Immature natural killer cell (primary cell): Measurements from ENCODE around the gene LRMDA. TPM values are rescaled to one million over a fixed set of nuclear protein-coding genes. Genes with fewer than 3 reads are reported as not detected.

Experiments
- DNase-seq, 3 donors: peaks; one replicate each; pipeline ENCODE4 v3.0.0; 2022; ENCODE audit warnings: mixed read lengths in 1 of 3
- H3K27ac Mint-ChIP-seq, 6 donors: one replicate each; pipeline ENCODE4 v1.8.0; 2020; ENCODE audit warnings: mixed read lengths in 6 of 6, mild to moderate bottlenecking in 5 of 6, inconsistent platforms in 4 of 6, moderate library complexity in 3 of 6
- H3K27me3 Mint-ChIP-seq, 3 donors: one replicate each; pipeline ENCODE4 v1.8.0; 2020 to 2021; ENCODE audit warnings: low read depth in 3 of 3, mild to moderate bottlenecking in 3 of 3, mixed read lengths in 3 of 3, moderate library complexity in 3 of 3, inconsistent platforms in 1 of 3
- H3K36me3 Mint-ChIP-seq, 3 donors: one replicate each; pipeline ENCODE4 v1.8.0; 2020; ENCODE audit warnings: mixed read lengths in 3 of 3, inconsistent platforms in 2 of 3, mild to moderate bottlenecking in 2 of 3
- H3K4me1 Mint-ChIP-seq, 2 donors: one replicate each; pipeline ENCODE4 v1.8.0; 2020; ENCODE audit warnings: inconsistent platforms in 2 of 2, mild to moderate bottlenecking in 2 of 2, mixed read lengths in 2 of 2, moderate library complexity in 1 of 2
- H3K4me3 Mint-ChIP-seq, 5 donors: one replicate each; pipeline ENCODE4 v1.8.0; 2020; ENCODE audit warnings: mild to moderate bottlenecking in 5 of 5, mixed read lengths in 5 of 5, inconsistent platforms in 3 of 5, moderate library complexity in 3 of 5
- H3K9me3 Mint-ChIP-seq, 6 donors: one replicate each; pipeline ENCODE4 v1.8.0; 2020; ENCODE audit warnings: mild to moderate bottlenecking in 6 of 6, mixed read lengths in 6 of 6, inconsistent platforms in 4 of 6, moderate library complexity in 3 of 6
- polyA plus RNA-seq, 3 donors: library from polyadenylated mRNA; unstranded; fragments of 300-500 nt; fragmentation: Illumina TruSeq; gene quantifications; one replicate each; pipeline ENCODE4 v1.2.3, GENCODE V29; 2021

Gene LRMDA
- polyA plus RNA-seq, 3 donors from 2014 or later: 1.7 to 14.2 (median 2.3) TPM

GRCh38 chr10:76555067-76555670 lies 1123.7 kb downstream of the LRMDA start:
- no peak overlapping the region for H3K4me3 Mint-ChIP-seq
- no peaks in the 10 kb centered on the region for H3K36me3 Mint-ChIP-seq
- H3K9me3 Mint-ChIP-seq: peaks cover 0 to 2% (median 0%) of the 10 kb centered on the region in 6 donors
- no peak for DNase-seq
- peak overlapping the region in 1 of 6 donors; percentile 32 for H3K27ac Mint-ChIP-seq
- peaks cover 0 to 2% (median 2%) of the 10 kb centered on the region in 3 donors for H3K27me3 Mint-ChIP-seq
- peaks cover 0 to 26% of the 10 kb centered on the region in 2 donors for H3K4me1 Mint-ChIP-seq

GRCh38 chr10:76557366-76557765 lies 1125.9 kb downstream of the LRMDA start:
- Mint-ChIP-seq H3K4me1 (peaks cover 0 to 10% of the 10 kb centered on the region in 2 donors), H3K4me3 (no peak overlapping the region), H3K9me3 (peaks cover 0 to 2% (median 0%) of the 10 kb centered on the region in 6 donors), H3K27ac (no peak overlapping the region), H3K27me3 (peaks cover 0 to 2% (median 2%) of the 10 kb centered on the region in 3 donors), H3K36me3 (no peaks in the 10 kb centered on the region)
- no peak for DNase-seq

- Mint-ChIP-seq H3K9me3 (peaks cover 0 to 2% (median 0%) of the 10 kb centered on the region in 6 donors), H3K36me3 (no peaks in the 10 kb centered on the region), H3K27ac (no peak overlapping the region), H3K27me3 (peaks cover 0 to 2% (median 2%) of the 10 kb centered on the region in 3 donors), H3K4me3 (no peak overlapping the region), H3K4me1 (peaks cover 0 to 10% of the 10 kb centered on the region in 2 donors)
- no peak for DNase-seq
These were observed 1127.2 kb downstream of the LRMDA start for GRCh38 chr10:76558586-76558985.

GRCh38 chr10:76558996-76559891 lies 1127.8 kb downstream of the LRMDA start:
- Mint-ChIP-seq H3K4me1 (peaks cover 0 to 10% of the 10 kb centered on the region in 2 donors), H3K4me3 (no peak overlapping the region), H3K27me3 (peaks cover 0 to 2% (median 2%) of the 10 kb centered on the region in 3 donors), H3K36me3 (no peaks in the 10 kb centered on the region), H3K27ac (no peak overlapping the region), H3K9me3 (peaks cover 0 to 2% (median 0%) of the 10 kb centered on the region in 6 donors)
- no peak for DNase-seq

- Mint-ChIP-seq H3K27ac (no peak overlapping the region), H3K9me3 (no peaks in the 10 kb centered on the region), H3K4me1 (peaks cover 0 to 10% of the 10 kb centered on the region in 2 donors), H3K27me3 (peaks cover 0 to 2% (median 0%) of the 10 kb centered on the region in 3 donors), H3K36me3 (no peaks in the 10 kb centered on the region), H3K4me3 (no peak overlapping the region)
- no peak for DNase-seq
These were observed 1128.4 kb downstream of the LRMDA start for GRCh38 chr10:76559892-76560220.

- Mint-ChIP-seq H3K27ac (no peak overlapping the region), H3K4me1 (peaks cover 0 to 7% of the 10 kb centered on the region in 2 donors), H3K9me3 (no peaks in the 10 kb centered on the region), H3K4me3 (no peak overlapping the region), H3K27me3 (peaks cover 0 to 2% (median 0%) of the 10 kb centered on the region in 3 donors), H3K36me3 (no peaks in the 10 kb centered on the region)
- no peak for DNase-seq
These were observed 1128.9 kb downstream of the LRMDA start for GRCh38 chr10:76560338-76560737.

GRCh38 chr10:76563286-76563685 lies 1131.9 kb downstream of the LRMDA start:
- H3K27ac Mint-ChIP-seq: no peak overlapping the region
- H3K9me3 Mint-ChIP-seq: peaks cover 0 to 6% (median 0%) of the 10 kb centered on the region in 6 donors
- DNase-seq: no peak
- H3K27me3 Mint-ChIP-seq: peaks cover 0 to 2% (median 0%) of the 10 kb centered on the region in 3 donors
- H3K36me3 Mint-ChIP-seq: peaks cover 0 to 4% (median 0%) of the 10 kb centered on the region in 3 donors
- H3K4me1 Mint-ChIP-seq: no peaks in the 10 kb centered on the region
- no peak overlapping the region for H3K4me3 Mint-ChIP-seq

GRCh38 chr10:76572021-76572420 lies 1140.6 kb downstream of the LRMDA start:
- no peak overlapping the region for H3K27ac Mint-ChIP-seq
- H3K4me3 Mint-ChIP-seq: no peak overlapping the region
- DNase-seq: no peak
- H3K4me1 Mint-ChIP-seq: no peaks in the 10 kb centered on the region
- H3K27me3 Mint-ChIP-seq: peaks cover 0 to 2% (median 0%) of the 10 kb centered on the region in 3 donors
- peaks cover 0 to 13% (median 2%) of the 10 kb centered on the region in 6 donors for H3K9me3 Mint-ChIP-seq
- H3K36me3 Mint-ChIP-seq: peaks cover 0 to 4% (median 0%) of the 10 kb centered on the region in 3 donors

- Mint-ChIP-seq H3K27me3 (peaks cover 0 to 2% (median 0%) of the 10 kb centered on the region in 3 donors), H3K9me3 (peaks cover 0 to 13% (median 5%) of the 10 kb centered on the region in 6 donors), H3K4me3 (no peak overlapping the region), H3K27ac (no peak overlapping the region), H3K4me1 (no peaks in the 10 kb centered on the region), H3K36me3 (no peaks in the 10 kb centered on the region)
- DNase-seq: no peak
These were observed 1145.0 kb downstream of the LRMDA start for GRCh38 chr10:76576276-76576962.

- DNase-seq: no peak
- no peaks in the 10 kb centered on the region for H3K4me1 Mint-ChIP-seq
- no peaks in the 10 kb centered on the region for H3K36me3 Mint-ChIP-seq
- no peak overlapping the region for H3K4me3 Mint-ChIP-seq
- H3K9me3 Mint-ChIP-seq: peaks cover 0 to 14% (median 6%) of the 10 kb centered on the region in 6 donors
- no peak overlapping the region for H3K27ac Mint-ChIP-seq
- H3K27me3 Mint-ChIP-seq: peaks cover 0 to 2% (median 1%) of the 10 kb centered on the region in 3 donors
These were observed 1146.0 kb downstream of the LRMDA start for GRCh38 chr10:76577455-76577854.

GRCh38 chr10:76581506-76582256 lies 1150.3 kb downstream of the LRMDA start:
- peaks cover 0 to 10% (median under 1%) of the 10 kb centered on the region in 6 donors for H3K9me3 Mint-ChIP-seq
- H3K36me3 Mint-ChIP-seq: no peaks in the 10 kb centered on the region
- DNase-seq: no peak
- no peaks in the 10 kb centered on the region for H3K4me1 Mint-ChIP-seq
- no peak overlapping the region for H3K27ac Mint-ChIP-seq
- H3K4me3 Mint-ChIP-seq: no peak overlapping the region
- peaks cover 0 to 1% (median 0%) of the 10 kb centered on the region in 3 donors for H3K27me3 Mint-ChIP-seq

GRCh38 chr10:76582531-76582930 lies 1151.1 kb downstream of the LRMDA start:
- no peaks in the 10 kb centered on the region for H3K4me1 Mint-ChIP-seq
- DNase-seq: no peak
- peaks cover 0 to 8% (median under 1%) of the 10 kb centered on the region in 6 donors for H3K9me3 Mint-ChIP-seq
- peaks cover 0 to 1% (median 0%) of the 10 kb centered on the region in 3 donors for H3K27me3 Mint-ChIP-seq
- H3K36me3 Mint-ChIP-seq: no peaks in the 10 kb centered on the region
- no peak overlapping the region for H3K27ac Mint-ChIP-seq
- no peak overlapping the region for H3K4me3 Mint-ChIP-seq

- Mint-ChIP-seq H3K36me3 (no peaks in the 10 kb centered on the region), H3K9me3 (peaks cover 0 to 5% (median 0%) of the 10 kb centered on the region in 6 donors), H3K27me3 (peaks cover 0 to 1% (median 0%) of the 10 kb centered on the region in 3 donors), H3K27ac (no peak overlapping the region), H3K4me3 (no peak overlapping the region), H3K4me1 (no peaks in the 10 kb centered on the region)
- no peak for DNase-seq
These were observed 1152.3 kb downstream of the LRMDA start for GRCh38 chr10:76583711-76584161.
